ENCODE data around the gene LRRC61.
"Not testable (repeated sequence)": the region's sequence is repeated elsewhere in the genome, so short reads cannot be mapped to it uniquely, and the experiment has no call there.

LRRC61 gene

GRCh38 chr7:150385302-150385723, 62.2 kb downstream of the LRRC61 start:
- Histone ChIP-seq H3K9ac (ENCODE audit: low read depth, low read length) (no peak overlapping the region), H3K4me3 (ENCODE audit: low read depth, low read length) (no peak overlapping the region), H3K4me1 (ENCODE audit: control insufficient read depth, insufficient read depth, low read length) (peaks cover 27% of the 10 kb centered on the region)

GRCh38 chr7:150385884-150386283, 62.7 kb downstream of the LRRC61 start:
- H3K4me3 ChIP-seq (ENCODE audit: low read depth, low read length); H3K9ac ChIP-seq (ENCODE audit: low read depth, low read length); H3K9me3 ChIP-seq (ENCODE audit: control insufficient read depth, insufficient read depth, low read length); H3K27me3 ChIP-seq (ENCODE audit: control insufficient read depth, insufficient read depth, low read length): not testable (repeated sequence)
- H3K4me1 ChIP-seq (ENCODE audit: control insufficient read depth, insufficient read depth, low read length), result peaks cover 22% of the 10 kb centered on the region
- peaks cover 11% of the 10 kb centered on the region for H3K36me3 ChIP-seq (ENCODE audit: control insufficient read depth, insufficient read depth, low read length)

More at GRCh38 chr7:150385302-150385723, 62.2 kb downstream of the LRRC61 start:
- peaks cover 11% of the 10 kb centered on the region for H3K36me3 ChIP-seq (ENCODE audit: control insufficient read depth, insufficient read depth, low read length)
- no peaks in the 10 kb centered on the region for H3K27me3 ChIP-seq (ENCODE audit: control insufficient read depth, insufficient read depth, low read length)
- no peaks in the 10 kb centered on the region for H3K9me3 ChIP-seq (ENCODE audit: control insufficient read depth, insufficient read depth, low read length)

All from iPS-15b (cell line).